Liver (tissue), 9 donors: Measurements from ENCODE around the gene CPAMD8. TPM values are rescaled to one million over a fixed set of nuclear protein-coding genes. Genes with fewer than 3 reads are reported as not detected.

Experiments
- DNase-seq: peaks from one replicate; pipeline ENCODE4 v3.0.0-alpha.2; 2017; ENCODE audit warnings: low spot score
- H3K27ac ChIP-seq, 2 donors: one replicate each; pipeline ENCODE4 v1.7.0; 2013; ENCODE audit warnings: inconsistent platforms in 2 of 2, low read length in 2 of 2, control low read depth in 1 of 2, low read depth in 1 of 2, mild to moderate bottlenecking in 1 of 2
- H3K27me3 ChIP-seq, 4 donors: one replicate each; pipeline versions ENCODE4 v1.6.1 to v1.7.0; 2013; ENCODE audit warnings: low read length in 3 of 4, inconsistent platforms in 1 of 4, mild to moderate bottlenecking in 1 of 4, moderate library complexity in 1 of 4; ENCODE audit not compliant: control insufficient read depth in 4 of 4, insufficient read depth in 4 of 4
- H3K36me3 ChIP-seq, 4 donors: one replicate each; pipeline versions ENCODE4 v1.6.1 to v1.7.0; 2013; ENCODE audit warnings: low read length in 3 of 4, mild to moderate bottlenecking in 3 of 4, low read depth in 1 of 4, moderate library complexity in 1 of 4; ENCODE audit not compliant: control insufficient read depth in 4 of 4, insufficient read depth in 3 of 4
- H3K4me1 ChIP-seq, 4 donors: one replicate each; pipeline versions ENCODE4 v1.6.1 to v1.7.0; 2013; ENCODE audit warnings: low read length in 3 of 4, mild to moderate bottlenecking in 3 of 4, moderate library complexity in 1 of 4; ENCODE audit not compliant: control insufficient read depth in 4 of 4, insufficient read depth in 4 of 4
- H3K4me3 ChIP-seq, 3 donors: one replicate each; pipeline versions ENCODE4 v1.6.1 to v1.7.0; 2013; ENCODE audit warnings: low read length in 3 of 3, control low read depth in 1 of 3, low read depth in 1 of 3, mild to moderate bottlenecking in 1 of 3
- H3K9ac ChIP-seq, 2 donors: one replicate each; pipeline ENCODE4 v1.7.0; 2013; ENCODE audit warnings: low read length in 2 of 2, mild to moderate bottlenecking in 2 of 2, moderate library complexity in 2 of 2, control low read depth in 1 of 2, low read depth in 1 of 2
- H3K9me3 ChIP-seq, 4 donors: one replicate each; pipeline versions ENCODE4 v1.6.1 to v1.7.0; 2013; ENCODE audit warnings: low read length in 3 of 4; ENCODE audit not compliant: control insufficient read depth in 4 of 4
- CTCF ChIP-seq: fragments of 150-350 bp; IDR thresholded peaks from 2 replicates; pipeline ENCODE4 v1.5.1; 2017; ENCODE audit warnings: improper control_type of control experiment, low read depth, low read length; ENCODE audit not compliant: missing input control
- EGR1 ChIP-seq, 2 donors: IDR thresholded peaks; 2 replicates each; pipeline ENCODE4 v1.6.1; 2016 to 2018; ENCODE audit warnings: antibody characterized with exemption in 2 of 2, low read depth in 2 of 2
- FOXA1 ChIP-seq: IDR thresholded peaks from 2 replicates; pipeline ENCODE4 v1.6.1; 2016; ENCODE audit warnings: antibody characterized with exemption
- FOXA2 ChIP-seq: IDR thresholded peaks from 2 replicates; pipeline ENCODE4 v1.6.1; 2016; ENCODE audit warnings: antibody characterized with exemption
- HNF4A ChIP-seq, 2 donors: conservative IDR thresholded peaks; 2 replicates each; pipeline ENCODE4 v1.6.1; 2016; ENCODE audit warnings: antibody characterized with exemption in 2 of 2, mild to moderate bottlenecking in 2 of 2
- HNF4G ChIP-seq: IDR thresholded peaks from 2 replicates; pipeline ENCODE4 v1.6.1; 2016; ENCODE audit warnings: antibody characterized with exemption
- JUND ChIP-seq, 2 donors: IDR thresholded peaks; 2 replicates each; pipeline ENCODE4 v1.6.1; 2016; ENCODE audit warnings: antibody characterized with exemption in 2 of 2
- MAX ChIP-seq: IDR thresholded peaks from 2 replicates; pipeline ENCODE4 v1.6.1; 2016; ENCODE audit warnings: antibody characterized with exemption
- RAD21 ChIP-seq, 2 donors: IDR thresholded peaks; 2 replicates each; pipeline ENCODE4 v1.6.1; 2016; ENCODE audit warnings: antibody characterized with exemption in 2 of 2, mild to moderate bottlenecking in 2 of 2
- REST ChIP-seq: IDR thresholded peaks from 2 replicates; pipeline ENCODE4 v1.6.1; 2016; ENCODE audit warnings: antibody characterized with exemption, mild to moderate bottlenecking
- RXRA ChIP-seq, 2 donors: IDR thresholded peaks; 2 replicates each; pipeline ENCODE4 v1.6.1; 2017 to 2018; ENCODE audit warnings: antibody characterized with exemption in 2 of 2, mild to moderate bottlenecking in 1 of 2
- TAF1 ChIP-seq: conservative IDR thresholded peaks from 2 replicates; pipeline ENCODE4 v1.6.1; 2016; ENCODE audit warnings: antibody characterized with exemption, mild to moderate bottlenecking
- ZBTB33 ChIP-seq: IDR thresholded peaks from 2 replicates; pipeline ENCODE4 v1.6.1; 2016; ENCODE audit warnings: antibody characterized with exemption
- WGBS: extraction: QIAGEN DNeasy Blood & Tissue Kit; methylation state at CpG from one replicate; pipeline ENCODE4 v1.1.7; 2013; 5-methylcytosine and 5-hydroxymethylcytosine counted together
- polyA plus RNA-seq, 2 donors: library from polyadenylated mRNA; stranded (reverse) in 1 of 2; unstranded in 1 of 2; fragments of 200-250 nt in 1 of 2; fragments of >200 nt in 1 of 2; fragmentation: Nextera tagmentation in 1 of 2; extraction: Ambion mirVana in 1 of 2; gene quantifications; one replicate each; pipeline versions ENCODE4 v1.2.1 to v1.2.3, GENCODE V29; 2013 to 2015
- total RNA-seq, 2 donors: library from RNA; depleted of rRNA; stranded (reverse); fragments of >200 nt; gene quantifications; one replicate each; pipeline ENCODE4 v1.2.3, GENCODE V29; 2014
- donor health status: healthy.
- donor health status: healthy.
- donor health status: healthy.
- donor health status: healthy.
- donor health status: healthy.

Gene CPAMD8
- total and polyA plus RNA-seq, 4 donors = 0.92 to 1.4 (median 1.1) TPM

- H3K9ac ChIP-seq = no peak overlapping the region
- H3K4me1 ChIP-seq = no peaks in the 10 kb centered on the region
- no peaks in the 10 kb centered on the region for H3K27me3 ChIP-seq
- H3K4me3 ChIP-seq = no peak overlapping the region
- H3K9me3 ChIP-seq = peaks cover 0 to 19% (median 3%) of the 10 kb centered on the region in 4 donors
- no peak for TF ChIP-seq HNF4G
- no peak for TF ChIP-seq TAF1
- no peak for TF ChIP-seq EGR1 (IDR thresholded peaks at IDR 0.05; ENCODE audit: low read depth in 2 of 2)
- TF ChIP-seq CTCF = no peak
- no peak for TF ChIP-seq ZBTB33
- peaks cover 10 to 40% (median 15%) of the 10 kb centered on the region in 4 donors for H3K36me3 ChIP-seq
- 97% methylated on average over 55 of the region's 55 CpGs for WGBS
- DNase-seq = no peak
- no peak overlapping the region for H3K27ac ChIP-seq
Measured at GRCh38 chr19:16878181-16878965, 148.2 kb downstream of the CPAMD8 start.

GRCh38 chr19:16877581-16877980 is 149.0 kb downstream of the CPAMD8 start:
- 91% methylated on average over 11 of the region's 11 CpGs for WGBS
- Histone ChIP-seq H3K27ac (no peak overlapping the region), H3K27me3 (no peaks in the 10 kb centered on the region), H3K9ac (no peak overlapping the region), H3K36me3 (peaks cover 10 to 43% (median 15%) of the 10 kb centered on the region in 4 donors), H3K4me1 (no peaks in the 10 kb centered on the region), H3K4me3 (no peak overlapping the region), H3K9me3 (peaks cover 0 to 17% (median 2%) of the 10 kb centered on the region in 4 donors)
- TF ChIP-seq MAX = no peak
- TF ChIP-seq RAD21 (IDR thresholded peaks at IDR 0.05) = no peak
- TF ChIP-seq JUND (IDR thresholded peaks at IDR 0.05) = no peak
- no peak for TF ChIP-seq FOXA2
- TF ChIP-seq REST = no peak
- no peak for TF ChIP-seq RXRA (IDR thresholded peaks at IDR 0.05)
- no peak for TF ChIP-seq CTCF
- no peak for TF ChIP-seq FOXA1
- no peak for TF ChIP-seq TAF1
- TF ChIP-seq HNF4A (conservative IDR thresholded peaks at IDR 0.05) = no peak
- no peak for DNase-seq
